Measurements from ENCODE around the gene WDR33.

The WDR33 gene

GRCh38 chr2:127680706-127681287, 130.2 kb downstream of the WDR33 start:
- H3K27me3 ChIP-seq (ENCODE audit: low read depth, low read length), result no peaks in the 10 kb centered on the region; the same call in 1 of the 2 replicates
- no peaks in the 10 kb centered on the region for H4K20me1 ChIP-seq (ENCODE audit: insufficient read depth, low read length)
- H3K36me3 ChIP-seq (replicated peaks; ENCODE audit: low read depth, low read length), result no peaks in the 10 kb centered on the region
- no peaks in the 10 kb centered on the region for H3K9me3 ChIP-seq (ENCODE audit: insufficient read depth, low read length)
- no peak for TF ChIP-seq CTCF (IDR thresholded peaks at IDR 0.05; ENCODE audit: low read depth, low read length)
- TF ChIP-seq EZH2phosphoT487 (IDR thresholded peaks at IDR 0.05; ENCODE audit: low read depth), result no peak
- H2AFZ ChIP-seq (ENCODE audit: low read depth, low read length), result no peak overlapping the region
- no peak overlapping the region for H3K9ac ChIP-seq (ENCODE audit: low read length)
- H3K79me2 ChIP-seq (ENCODE audit: low read length), result no peaks in the 10 kb centered on the region
- no peak overlapping the region for H3K27ac ChIP-seq (ENCODE audit: low read length)
- no peak overlapping the region for H3K4me2 ChIP-seq (ENCODE audit: low read length)
- no peaks in the 10 kb centered on the region for H3K4me1 ChIP-seq (ENCODE audit: low read length)
- no peak overlapping the region for H3K4me3 ChIP-seq (ENCODE audit: low read length)

GRCh38 chr2:127679680-127680361, 131.2 kb downstream of the WDR33 start:
- Histone ChIP-seq H4K20me1 (ENCODE audit: insufficient read depth, low read length) (no peaks in the 10 kb centered on the region), H2AFZ (ENCODE audit: low read depth, low read length) (no peak overlapping the region), H3K27ac (ENCODE audit: low read length) (no peak overlapping the region), H3K9ac (ENCODE audit: low read length) (no peak overlapping the region), H3K9me3 (ENCODE audit: insufficient read depth, low read length) (no peaks in the 10 kb centered on the region), H3K79me2 (ENCODE audit: low read length) (no peaks in the 10 kb centered on the region), H3K4me3 (ENCODE audit: low read length) (no peak overlapping the region), H3K27me3 (ENCODE audit: low read depth, low read length) (no peaks in the 10 kb centered on the region; the same call in 1 of the 2 replicates), H3K36me3 (replicated peaks; ENCODE audit: low read depth, low read length) (no peaks in the 10 kb centered on the region), H3K4me2 (ENCODE audit: low read length) (no peak overlapping the region), H3K4me1 (ENCODE audit: low read length) (no peaks in the 10 kb centered on the region)
- TF ChIP-seq CTCF (IDR thresholded peaks at IDR 0.05; ENCODE audit: low read depth, low read length), result no peak
- TF ChIP-seq EZH2phosphoT487 (IDR thresholded peaks at IDR 0.05; ENCODE audit: low read depth), result no peak

GRCh38 chr2:127678991-127679390, 132.0 kb downstream of the WDR33 start:
- Histone ChIP-seq H3K36me3 (replicated peaks; ENCODE audit: low read depth, low read length) (no peaks in the 10 kb centered on the region), H3K27ac (ENCODE audit: low read length) (no peak overlapping the region), H3K4me3 (ENCODE audit: low read length) (no peak overlapping the region)

More at GRCh38 chr2:127678991-127679390, 132.0 kb downstream of the WDR33 start:
- H2AFZ ChIP-seq (ENCODE audit: low read depth, low read length), result no peak overlapping the region
- H4K20me1 ChIP-seq (ENCODE audit: insufficient read depth, low read length), result no peaks in the 10 kb centered on the region
- H3K79me2 ChIP-seq (ENCODE audit: low read length), result no peaks in the 10 kb centered on the region
- H3K9ac ChIP-seq (ENCODE audit: low read length), result no peak overlapping the region
- H3K4me2 ChIP-seq (ENCODE audit: low read length), result no peak overlapping the region
- H3K4me1 ChIP-seq (ENCODE audit: low read length), result no peaks in the 10 kb centered on the region
- no peaks in the 10 kb centered on the region; the same call in 1 of the 2 replicates for H3K27me3 ChIP-seq (ENCODE audit: low read depth, low read length)
- no peaks in the 10 kb centered on the region for H3K9me3 ChIP-seq (ENCODE audit: insufficient read depth, low read length)
- no peak for TF ChIP-seq CTCF (IDR thresholded peaks at IDR 0.05; ENCODE audit: low read depth, low read length)
- TF ChIP-seq EZH2phosphoT487 (IDR thresholded peaks at IDR 0.05; ENCODE audit: low read depth), result no peak

Data from OCI-LY3 (cell line).